NB4 (cell line): ENCODE results near the gene ATP1B4.
"Not testable (repeated sequence)": the region's sequence is repeated elsewhere in the genome, so short reads cannot be mapped to it uniquely, and the experiment has no call there.

Source experiments
- MAX ChIP-seq: IDR thresholded peaks from 2 replicates; pipeline ENCODE4 v1.6.1; 2011; ENCODE audit warnings: low read depth, low read length
- POLR2A ChIP-seq: IDR thresholded peaks from 2 replicates; pipeline ENCODE4 v1.6.1; 2011; ENCODE audit warnings: mild to moderate bottlenecking; ENCODE audit not compliant: insufficient read length; ENCODE audit errors: extremely low read depth

- not testable (repeated sequence) for TF ChIP-seq POLR2A, MAX
These were observed 17.3 kb upstream of the ATP1B4 start for GRCh38 chrX:120344566-120344965.
